ENCODE measurements around the gene TMEM89.

Gene TMEM89

DNA sequence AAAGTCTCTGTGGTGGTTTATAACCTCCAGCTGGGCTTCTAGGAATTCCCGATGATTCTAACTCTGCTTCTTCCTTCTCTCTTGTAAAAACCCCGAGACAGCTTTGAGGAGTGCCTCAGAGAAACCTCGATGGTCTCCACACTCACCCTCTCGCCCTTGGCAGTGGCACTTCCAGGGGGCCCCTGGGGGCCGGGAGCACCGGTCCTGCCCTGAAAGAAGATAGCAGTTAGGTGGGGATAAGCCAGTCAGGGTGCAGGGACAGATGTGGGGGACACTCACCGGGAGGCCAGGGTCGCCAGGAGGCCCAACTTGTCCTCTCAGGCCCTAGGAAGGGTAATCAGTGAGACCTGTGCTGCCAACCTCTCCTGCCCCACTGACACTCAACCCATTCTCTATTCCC is 36.2 kb downstream of the TMEM89 start:
- no peak for DNase-seq

- no peak for DNase-seq
These were observed 36.7 kb downstream of the TMEM89 start for GRCh38 chr3:48584836-48585235.

GRCh38 chr3:48581621-48582481 is 39.7 kb downstream of the TMEM89 start:
- no peak for DNase-seq

DNA sequence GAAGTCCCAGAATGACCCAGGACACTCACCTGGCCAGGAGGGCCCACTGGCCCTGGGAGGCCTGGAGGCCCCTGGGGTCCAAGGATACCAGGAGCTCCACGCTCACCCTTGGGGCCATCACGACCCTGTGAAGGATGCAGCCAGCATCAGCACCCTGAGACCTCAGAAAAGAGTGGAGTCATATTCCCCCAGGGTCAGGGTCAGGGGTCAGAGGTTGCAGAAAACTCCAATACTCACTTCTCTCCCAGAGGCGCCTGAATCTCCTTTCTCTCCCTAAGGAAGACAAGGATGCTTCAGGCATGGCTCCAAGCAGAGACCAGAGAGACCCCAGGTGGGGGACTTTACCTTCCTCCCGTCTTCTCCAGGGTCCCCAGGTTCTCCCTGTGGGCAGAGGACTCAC is 44.9 kb downstream of the TMEM89 start:
- DNase-seq = no peak

- DNase-seq = no peak
These were observed 46.2 kb downstream of the TMEM89 start for GRCh38 chr3:48575366-48575765.

DNA sequence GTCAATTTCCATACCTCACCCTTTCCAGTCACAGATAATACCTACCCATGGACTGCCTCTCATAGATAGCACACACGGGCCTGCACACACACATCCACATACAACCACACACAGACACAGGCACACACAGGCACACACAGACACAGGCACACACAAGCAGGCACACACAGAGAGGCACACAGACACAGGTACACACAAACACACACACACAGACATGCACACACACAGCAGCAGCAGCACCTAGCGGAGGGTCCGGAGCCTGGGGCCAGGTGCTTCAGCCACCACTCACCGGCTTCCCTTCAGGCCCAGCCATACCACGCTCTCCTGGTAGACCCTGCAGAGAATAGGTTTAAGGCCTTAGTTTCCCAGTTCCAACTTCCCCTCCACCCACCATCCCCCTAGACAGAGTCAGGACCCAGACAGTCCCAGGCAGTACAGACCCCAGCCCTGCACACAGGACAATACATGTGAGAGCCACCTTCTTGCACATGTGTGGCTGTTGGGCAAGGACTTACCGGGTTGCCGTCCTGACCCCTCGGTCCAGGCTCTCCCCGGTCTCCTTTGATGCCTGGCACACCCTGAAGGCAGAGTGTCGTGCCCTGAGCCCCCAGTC is 47.5 kb downstream of the TMEM89 start:
- DNase-seq = no peak

DNA sequence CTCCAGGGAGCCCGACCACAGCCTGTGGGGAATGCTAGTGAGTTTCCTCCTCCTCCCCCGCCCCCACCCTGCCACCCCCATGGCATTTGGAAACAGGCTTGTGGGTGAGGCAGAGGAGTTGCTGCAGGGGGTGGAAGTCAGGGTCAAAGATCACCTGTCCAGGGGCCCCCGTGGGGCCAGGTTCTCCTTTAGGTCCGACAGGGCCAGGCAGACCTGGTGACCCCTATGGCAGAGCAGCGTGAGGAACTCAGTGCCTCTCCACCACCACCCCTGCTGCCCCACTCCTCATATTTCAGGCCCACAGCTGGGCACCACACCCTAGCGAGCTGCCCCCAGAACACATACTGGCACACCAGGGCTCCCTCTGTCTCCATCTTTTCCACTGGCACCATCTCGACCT is 49.1 kb downstream of the TMEM89 start:
- DNase-seq = no peak

DNA sequence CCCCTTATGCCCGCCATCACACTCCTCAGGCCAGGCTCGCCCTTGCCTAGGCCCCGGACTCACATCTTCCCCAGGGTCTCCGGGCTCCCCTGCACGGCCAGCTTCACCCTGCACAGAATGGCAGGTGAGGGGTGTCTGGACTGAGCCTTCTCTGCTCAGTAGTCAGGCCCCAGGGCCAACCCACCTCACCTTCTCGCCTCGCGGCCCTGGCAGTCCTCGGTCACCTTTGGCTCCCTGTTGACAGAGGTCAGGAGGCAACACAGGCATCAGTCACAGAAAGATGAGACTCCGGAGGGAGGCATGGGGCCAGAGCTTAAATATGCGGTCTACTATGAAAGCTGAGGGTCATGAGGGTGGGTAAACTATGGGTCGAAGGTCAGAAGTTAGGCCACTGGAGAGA is 49.6 kb downstream of the TMEM89 start:
- DNase-seq = no peak

Measured in DMS 273 treated with DMSO at 0.1 percent for 48 hours (cell line).